ENCODE measurements around the gene NLGN2. TPM values are rescaled to one million over a fixed set of nuclear protein-coding genes. Genes with fewer than 3 reads are reported as not detected.

The NLGN2 gene
- total RNA-seq, 2 experiments from 2014 or later: 0.06 to 1.2 TPM

DNA sequence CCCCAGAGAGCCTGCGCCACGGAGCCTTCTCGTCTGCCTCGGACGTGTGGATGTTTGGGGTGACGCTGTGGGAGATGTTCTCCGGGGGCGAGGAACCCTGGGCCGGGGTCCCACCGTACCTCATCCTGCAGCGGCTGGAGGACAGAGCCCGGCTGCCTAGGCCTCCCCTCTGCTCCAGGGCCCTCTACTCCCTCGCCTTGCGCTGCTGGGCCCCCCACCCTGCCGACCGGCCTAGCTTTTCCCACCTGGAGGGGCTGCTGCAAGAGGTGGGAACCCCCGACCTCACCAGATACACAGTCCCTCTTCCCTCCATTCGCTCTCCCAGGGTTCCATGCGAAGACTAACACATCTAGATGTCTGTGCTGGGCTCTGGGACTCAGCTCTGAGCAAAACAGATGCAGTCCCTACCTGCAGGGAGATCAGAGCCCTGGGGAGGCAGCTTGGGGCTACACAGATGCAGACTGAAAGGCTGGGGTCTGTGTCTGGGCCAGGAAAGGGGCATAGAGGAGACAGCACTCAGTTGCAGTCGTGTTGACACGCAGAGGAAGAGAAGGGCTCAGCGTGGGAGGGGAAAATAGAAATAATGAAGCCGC is 23.1 kb upstream of the NLGN2 start:
- peak overlapping the region; percentile 72 for H3K4me2 ChIP-seq (ENCODE audit: low read length)
- 0 out of 2 replicates have a peak, but pooled peaks cover 1% of the 10 kb centered on the region for H3K9me3 ChIP-seq (ENCODE audit: low read length)
- H3K79me2 ChIP-seq (ENCODE audit: insufficient read depth, low read depth, low read length): no peaks in the 10 kb centered on the region
- intact Hi-C loops (cut with micrococcal nuclease; ENCODE audit: unreplicated experiment): loop anchor here (2.0 kb wide), 1 partner anchor 24 kb away; no protein-coding TSS in a partner anchor
- peak overlapping the region; percentile 61; the same call in 1 of the 2 replicates for H2AFZ ChIP-seq (ENCODE audit: low read length)
- TF ChIP-seq CTCF (conservative IDR thresholded peaks at IDR 0.05; ENCODE audit: low read length) (no peak), EZH2phosphoT487 (IDR thresholded peaks at IDR 0.05; ENCODE audit: borderline replicate concordance, low read depth, low read length) (no peak)
- DNase-seq (ENCODE audit: low spot score): peak; percentile 14
- ChIA-PET CTCF (ENCODE audit: unreplicated experiment) (no interaction called here), POLR2A (interaction anchor here (0.6 to 1.0 kb wide), 3 partner anchors 10 to 54 kb away, joined by 3 read pairs; partner anchors contain the start of gene PLSCR3)
- H4K20me1 ChIP-seq (ENCODE audit: insufficient read depth, low read length): no peaks in the 10 kb centered on the region
- no peak overlapping the region for H3K27ac ChIP-seq (ENCODE audit: low read depth, low read length, poor library complexity, severe bottlenecking)
- no peaks in the 10 kb centered on the region for H3K36me3 ChIP-seq (ENCODE audit: insufficient read depth, low read length)
- peaks cover 11% of the 10 kb centered on the region for H3K4me1 ChIP-seq (ENCODE audit: insufficient read depth, low read length, poor library complexity, severe bottlenecking)
- peak overlapping the region; percentile 64 for H3K4me3 ChIP-seq (ENCODE audit: low read depth, low read length, poor library complexity, severe bottlenecking)
- no TSS peak for BruUV-seq (replicated peaks)
- no peaks in the 10 kb centered on the region for H3K9me2 ChIP-seq (ENCODE audit: insufficient read depth, low read length)

- ChIA-PET POLR2A (interaction anchor here (0.5 kb wide), 1 partner anchor 175 kb away, joined by 4 read pairs; no protein-coding TSS in a partner anchor), CTCF (ENCODE audit: unreplicated experiment) (no interaction called here)
- Histone ChIP-seq H3K9me2 (ENCODE audit: insufficient read depth, low read length) (no peaks in the 10 kb centered on the region), H3K9me3 (ENCODE audit: low read length) (no peaks in the 10 kb centered on the region), H3K27ac (ENCODE audit: low read depth, low read length, poor library complexity, severe bottlenecking) (no peak overlapping the region), H3K4me3 (ENCODE audit: low read depth, low read length, poor library complexity, severe bottlenecking) (no peak overlapping the region), H3K4me2 (ENCODE audit: low read length) (no peak overlapping the region), H3K36me3 (ENCODE audit: insufficient read depth, low read length) (peaks cover 12% of the 10 kb centered on the region; the same call in 1 of the 2 replicates), H3K4me1 (ENCODE audit: insufficient read depth, low read length, poor library complexity, severe bottlenecking) (peaks cover 17% of the 10 kb centered on the region), H4K20me1 (ENCODE audit: insufficient read depth, low read length) (no peaks in the 10 kb centered on the region), H2AFZ (ENCODE audit: low read length) (no peak overlapping the region), H3K79me2 (ENCODE audit: insufficient read depth, low read depth, low read length) (no peaks in the 10 kb centered on the region)
- BruUV-seq (replicated peaks): no TSS peak
- intact Hi-C loops (cut with micrococcal nuclease; ENCODE audit: unreplicated experiment): no loop called here
- no peak for DNase-seq (ENCODE audit: low spot score)
- TF ChIP-seq CTCF (conservative IDR thresholded peaks at IDR 0.05; ENCODE audit: low read length) (no peak), EZH2phosphoT487 (IDR thresholded peaks at IDR 0.05; ENCODE audit: borderline replicate concordance, low read depth, low read length) (no peak)
Observed at GRCh38 chr17:7388856-7389255, 18.8 kb upstream of the NLGN2 start.

Data from OCI-LY7 (cell line).